Glutamatergic neuron (in vitro differentiated cells): ENCODE results near the gene MCCD1. TPM values are rescaled to one million over a fixed set of nuclear protein-coding genes. Genes with fewer than 3 reads are reported as not detected.
A peak's percentile ranks its signal among the peaks of the same experiment; 100 is the strongest.
"Not testable (repeated sequence)": the region's sequence is repeated elsewhere in the genome, so short reads cannot be mapped to it uniquely, and the experiment has no call there.

ENCODE experiments used
- DNase-seq: peaks from one replicate; pipeline ENCODE4 v3.0.0; 2022
- H3K27ac Mint-ChIP-seq: one replicate; pipeline ENCODE4 v1.8.0; 2020; ENCODE audit warnings: mild to moderate bottlenecking, mixed read lengths, inconsistent platforms; ENCODE audit not compliant: unreplicated experiment
- H3K27me3 Mint-ChIP-seq: one replicate; pipeline ENCODE4 v1.8.0; 2020; ENCODE audit warnings: mild to moderate bottlenecking, moderate library complexity, mixed read lengths, inconsistent platforms; ENCODE audit not compliant: unreplicated experiment
- H3K36me3 Mint-ChIP-seq: one replicate; pipeline ENCODE4 v1.8.0; 2020; ENCODE audit warnings: mild to moderate bottlenecking, mixed read lengths, inconsistent platforms; ENCODE audit not compliant: unreplicated experiment
- H3K4me1 Mint-ChIP-seq: one replicate; pipeline ENCODE4 v1.8.0; 2020; ENCODE audit warnings: mild to moderate bottlenecking, low read depth, mixed read lengths, inconsistent platforms; ENCODE audit not compliant: unreplicated experiment
- H3K4me3 Mint-ChIP-seq: one replicate; pipeline ENCODE4 v1.8.0; 2020; ENCODE audit warnings: mild to moderate bottlenecking, mixed read lengths, inconsistent platforms; ENCODE audit not compliant: unreplicated experiment
- H3K9me3 Mint-ChIP-seq: one replicate; pipeline ENCODE4 v1.8.0; 2020; ENCODE audit warnings: mild to moderate bottlenecking, moderate library complexity, mixed read lengths, inconsistent platforms; ENCODE audit not compliant: unreplicated experiment
- total RNA-seq: library from RNA; stranded (reverse); fragmentation: NEBNext Ultra II Directional; extraction: Animal tissue kit (Norgen Biotek cat#: 25700); gene quantifications from one replicate; pipeline ENCODE4 v1.2.1, GENCODE V29; 2021; ENCODE audit not compliant: unreplicated experiment
- TF ChIP-seq, protein P1 (sequence below): fragments of 200-600 bp; sonication (generic); IDR thresholded peaks from one replicate; pipeline ENCODE4 v1.5.0; 2021; ENCODE audit not compliant: partially characterized antibody, unreplicated experiment

The MCCD1 gene
- total RNA-seq, 1 donor from 2014 or later, result not detected

DNA sequence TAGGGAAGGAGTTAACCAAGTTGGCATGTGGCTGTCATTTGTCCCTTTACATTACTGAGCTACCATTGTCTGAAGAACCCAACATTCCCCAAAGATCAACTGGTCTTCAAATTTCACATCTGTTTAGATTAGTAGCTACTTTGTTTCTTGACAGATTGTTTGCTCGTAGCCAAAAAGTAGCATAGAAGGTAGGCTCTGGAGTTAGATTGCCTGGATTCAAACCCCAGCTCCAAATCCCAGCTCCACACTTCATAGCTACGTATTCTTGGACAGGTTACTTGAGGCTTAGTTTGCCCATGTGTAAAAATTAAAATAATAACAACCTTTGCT is 19.7 kb downstream of the MCCD1 start:
- H3K27ac Mint-ChIP-seq, result peak overlapping the region; percentile 39
- peaks cover 8% of the 10 kb centered on the region for H3K4me1 Mint-ChIP-seq
- DNase-seq, result no peak

DNA sequence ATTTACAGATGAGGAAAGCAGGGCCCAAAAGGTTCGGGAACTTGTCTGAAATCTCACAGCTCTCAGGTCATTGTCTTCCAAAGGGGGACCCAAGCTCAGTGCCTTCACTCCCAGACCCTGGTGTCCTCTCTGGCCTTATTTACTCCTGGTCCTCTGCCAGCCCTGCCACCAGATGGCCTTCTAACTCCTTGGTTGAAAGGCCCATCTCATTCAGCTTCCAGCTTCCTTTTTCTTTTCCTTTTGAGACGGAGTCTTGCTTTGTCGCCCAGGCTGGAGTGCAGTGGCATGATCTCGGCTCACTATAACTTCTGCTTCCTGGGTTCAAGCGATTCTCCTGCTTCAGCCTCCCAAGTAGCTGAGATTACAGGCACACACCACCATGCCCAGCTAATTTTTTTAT is 22.6 kb downstream of the MCCD1 start:
- DNase-seq, result peak; percentile 48
- H3K4me1 Mint-ChIP-seq, H3K36me3 Mint-ChIP-seq, H3K27me3 Mint-ChIP-seq, H3K4me3 Mint-ChIP-seq: not testable (repeated sequence)
- peak overlapping the region; percentile 38 for H3K27ac Mint-ChIP-seq
- H3K9me3 Mint-ChIP-seq, result peaks cover 11% of the 10 kb centered on the region

More for the DNA sequence above, 19.7 kb downstream of the MCCD1 start:
- Mint-ChIP-seq H3K4me3 (peak overlapping the region; percentile 93), H3K36me3 (no peaks in the 10 kb centered on the region), H3K9me3 (peaks cover 22% of the 10 kb centered on the region), H3K27me3 (peaks cover 12% of the 10 kb centered on the region)
- TF ChIP-seq, protein P1, sequence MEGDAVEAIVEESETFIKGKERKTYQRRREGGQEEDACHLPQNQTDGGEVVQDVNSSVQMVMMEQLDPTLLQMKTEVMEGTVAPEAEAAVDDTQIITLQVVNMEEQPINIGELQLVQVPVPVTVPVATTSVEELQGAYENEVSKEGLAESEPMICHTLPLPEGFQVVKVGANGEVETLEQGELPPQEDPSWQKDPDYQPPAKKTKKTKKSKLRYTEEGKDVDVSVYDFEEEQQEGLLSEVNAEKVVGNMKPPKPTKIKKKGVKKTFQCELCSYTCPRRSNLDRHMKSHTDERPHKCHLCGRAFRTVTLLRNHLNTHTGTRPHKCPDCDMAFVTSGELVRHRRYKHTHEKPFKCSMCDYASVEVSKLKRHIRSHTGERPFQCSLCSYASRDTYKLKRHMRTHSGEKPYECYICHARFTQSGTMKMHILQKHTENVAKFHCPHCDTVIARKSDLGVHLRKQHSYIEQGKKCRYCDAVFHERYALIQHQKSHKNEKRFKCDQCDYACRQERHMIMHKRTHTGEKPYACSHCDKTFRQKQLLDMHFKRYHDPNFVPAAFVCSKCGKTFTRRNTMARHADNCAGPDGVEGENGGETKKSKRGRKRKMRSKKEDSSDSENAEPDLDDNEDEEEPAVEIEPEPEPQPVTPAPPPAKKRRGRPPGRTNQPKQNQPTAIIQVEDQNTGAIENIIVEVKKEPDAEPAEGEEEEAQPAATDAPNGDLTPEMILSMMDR, result no peak

DNA sequence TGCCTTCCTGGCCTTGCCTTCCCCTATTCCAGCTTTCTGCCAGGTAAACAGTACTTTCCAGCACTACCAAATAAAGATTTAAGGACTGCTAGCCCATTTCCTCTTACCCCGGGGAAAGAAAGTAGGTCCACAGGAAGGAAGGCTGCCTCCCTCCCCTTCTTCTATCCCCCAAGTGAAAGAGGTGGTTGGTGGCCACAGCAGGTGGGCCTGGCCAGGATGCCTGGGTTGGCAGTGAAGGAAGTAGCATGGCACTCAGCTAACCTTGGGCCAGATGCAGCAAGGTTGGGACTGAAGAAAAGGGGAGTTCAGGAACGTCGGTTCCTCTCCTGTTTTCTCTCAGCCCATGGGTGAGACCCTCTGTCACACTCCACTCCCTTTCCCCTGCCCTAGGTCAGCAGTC is 27.5 kb downstream of the MCCD1 start:
- Mint-ChIP-seq H3K4me1 (peaks cover 4% of the 10 kb centered on the region), H3K27me3 (peaks cover 3% of the 10 kb centered on the region), H3K4me3 (no peak overlapping the region), H3K9me3 (peaks cover 6% of the 10 kb centered on the region), H3K36me3 (peaks cover 4% of the 10 kb centered on the region), H3K27ac (no peak overlapping the region)
- DNase-seq, result no peak
- TF ChIP-seq, protein P1, result no peak

DNA sequence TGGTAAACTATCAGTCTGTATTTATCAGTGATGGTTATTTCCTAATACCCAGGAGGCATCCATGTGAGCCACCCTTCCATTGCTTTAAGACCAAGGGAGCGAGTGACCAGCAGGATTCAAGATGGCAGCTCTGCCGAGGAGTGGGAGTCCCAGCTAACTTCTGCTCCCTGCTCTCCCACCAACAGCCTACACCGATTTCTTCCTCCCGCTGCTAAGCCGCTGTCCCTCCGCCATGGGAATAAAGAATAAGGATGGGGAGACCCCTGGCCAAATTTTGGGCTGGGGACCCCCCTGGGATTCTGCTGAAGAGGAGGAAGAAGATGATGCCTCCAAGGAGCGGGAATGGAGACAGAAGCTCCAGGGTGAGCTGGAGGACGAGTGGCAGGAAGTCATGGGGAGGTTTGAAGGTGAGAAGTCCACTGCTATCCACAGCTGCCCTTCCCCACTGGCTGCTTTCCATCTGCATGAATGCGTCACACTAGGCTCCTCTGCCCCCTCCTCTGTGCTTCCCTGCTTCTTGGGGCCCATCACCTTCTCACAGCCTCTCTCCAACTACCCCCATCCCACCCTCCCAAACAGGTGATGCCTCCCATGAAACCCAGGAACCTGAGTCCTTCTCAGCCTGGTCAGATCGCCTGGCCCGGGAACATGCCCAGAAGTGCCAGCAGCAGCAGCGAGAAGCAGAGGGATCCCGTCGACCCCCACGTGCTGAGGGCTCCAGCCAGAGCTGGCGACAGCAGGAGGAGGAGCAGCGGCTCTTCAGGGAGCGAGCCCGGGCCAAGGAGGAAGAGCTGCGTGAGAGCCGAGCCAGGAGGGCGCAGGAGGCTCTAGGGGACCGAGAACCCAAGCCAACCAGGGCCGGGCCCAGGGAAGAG is 28.9 kb downstream of the MCCD1 start:
- no peak for DNase-seq
- Mint-ChIP-seq H3K4me3 (no peak overlapping the region), H3K27ac (no peak overlapping the region)

DNA sequence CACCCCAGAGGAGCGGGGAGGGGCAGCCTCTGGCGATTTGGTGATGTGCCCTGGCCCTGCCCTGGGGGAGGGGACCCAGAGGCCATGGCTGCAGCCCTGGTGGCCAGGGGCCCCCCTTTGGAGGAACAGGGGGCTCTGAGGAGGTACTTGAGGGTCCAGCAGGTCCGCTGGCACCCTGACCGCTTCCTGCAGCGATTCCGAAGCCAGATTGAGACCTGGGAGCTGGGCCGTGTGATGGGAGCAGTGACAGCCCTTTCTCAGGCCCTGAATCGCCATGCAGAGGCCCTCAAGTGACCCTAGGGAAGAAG is 29.5 kb downstream of the MCCD1 start:
- H3K4me3 Mint-ChIP-seq, result no peak overlapping the region
- no peak for DNase-seq

More for the DNA sequence above, 28.9 kb downstream of the MCCD1 start:
- Mint-ChIP-seq H3K4me1 (peaks cover 4% of the 10 kb centered on the region), H3K9me3 (peaks cover 4% of the 10 kb centered on the region), H3K27me3 (peaks cover 3% of the 10 kb centered on the region), H3K36me3 (peaks cover 4% of the 10 kb centered on the region)
- TF ChIP-seq, protein P1, result no peak

More for the DNA sequence above, 29.5 kb downstream of the MCCD1 start:
- Mint-ChIP-seq H3K27me3 (peaks cover 3% of the 10 kb centered on the region), H3K9me3 (peaks cover 6% of the 10 kb centered on the region), H3K4me1 (peaks cover 4% of the 10 kb centered on the region), H3K27ac (no peak overlapping the region), H3K36me3 (peaks cover 4% of the 10 kb centered on the region)
- TF ChIP-seq, protein P1, result no peak
